K562 (cell line): ENCODE results near the gene TMEM45A. TPM values are rescaled to one million over a fixed set of nuclear protein-coding genes. Genes with fewer than 3 reads are reported as not detected.

Source experiments
- BCLAF1 ChIP-seq, 2 experiments: fragments of 450-650 bp in 1 of 2; IDR thresholded peaks; 2 replicates each; pipeline ENCODE4 v1.6.1; 2011 to 2017; ENCODE audit warnings: low read depth in 2 of 2, antibody characterized with exemption in 1 of 2, borderline replicate concordance in 1 of 2, low read length in 1 of 2, mild to moderate bottlenecking in 1 of 2, mixed read lengths in 1 of 2; ENCODE audit not compliant: control insufficient read depth in 1 of 2
- DDX20 ChIP-seq: fragments of 450-650 bp; IDR thresholded peaks from 2 replicates; pipeline ENCODE4 v1.6.1; 2016; ENCODE audit warnings: missing genetic modification characterization, low read depth, mild to moderate bottlenecking, missing compliant biosample characterization, moderate library complexity
- EGR1 ChIP-seq: fragments of 450-650 bp; conservative IDR thresholded peaks from 2 replicates; pipeline ENCODE4 v1.6.1; 2017; ENCODE audit warnings: mild to moderate bottlenecking
- ELF1 ChIP-seq: fragments of 200-800 bp; sonication (Bioruptor generic); IDR thresholded peaks from 2 replicates; pipeline ENCODE4 v1.6.1; 2016; ENCODE audit warnings: missing genetic modification characterization, missing compliant biosample characterization
- ELK3 ChIP-seq: fragments of 450-650 bp; formaldehyde crosslinking; IDR thresholded peaks from 2 replicates; pipeline ENCODE4 v1.4.0; 2020; ENCODE audit warnings: mild to moderate bottlenecking
- EWSR1 ChIP-seq: fragments of 450-650 bp; IDR thresholded peaks from 2 replicates; pipeline ENCODE4 v1.6.1; 2018; ENCODE audit warnings: borderline replicate concordance, mild to moderate bottlenecking, low read depth, moderate library complexity; ENCODE audit not compliant: partially characterized antibody
- IRF9 ChIP-seq: fragments of 450-650 bp; IDR thresholded peaks from 2 replicates; pipeline ENCODE4 v1.6.1; 2016; ENCODE audit warnings: missing biosample characterization, missing genetic modification characterization
- MBD2 ChIP-seq: sonication (generic); IDR thresholded peaks from 2 replicates; pipeline ENCODE4 v1.6.1; 2016; ENCODE audit warnings: low read depth, borderline replicate concordance
- MCM7 ChIP-seq, 2 experiments: fragments of 450-650 bp; IDR thresholded peaks; 2 replicates each; pipeline ENCODE4 v1.6.1; 2016 to 2018
- MYC ChIP-seq, 2 experiments: fragments of 250-450 bp in 1 of 2; sonication (Bioruptor Pico) in 1 of 2; IDR thresholded peaks; 2 replicates each; pipeline versions ENCODE4 v1.5.1 to v1.6.1; 2012 to 2021; ENCODE audit warnings: low read depth in 2 of 2, borderline replicate concordance in 1 of 2, improper control_type of control experiment in 1 of 2, low read length in 1 of 2, mild to moderate bottlenecking in 1 of 2, moderate library complexity in 1 of 2
- NELFE ChIP-seq: IDR thresholded peaks from 2 replicates; pipeline ENCODE4 v1.6.1; 2011; ENCODE audit warnings: mild to moderate bottlenecking; ENCODE audit not compliant: insufficient read depth, insufficient read length
- SMAD4 ChIP-seq: fragments of 250-450 bp; sonication (Bioruptor Pico); conservative IDR thresholded peaks from 2 replicates; pipeline ENCODE4 v1.8.0; 2021; ENCODE audit warnings: inconsistent platforms, mild to moderate bottlenecking, moderate library complexity
- ZBED1 ChIP-seq: IDR thresholded peaks from 2 replicates; pipeline ENCODE4 v1.6.1; 2014
- ZBTB17 ChIP-seq: fragments of 450-650 bp; formaldehyde crosslinking; IDR thresholded peaks from 2 replicates; pipeline ENCODE4 v1.4.0; 2020; ENCODE audit warnings: mild to moderate bottlenecking
- ZKSCAN8 ChIP-seq: fragments of 200-800 bp; sonication (Bioruptor generic); IDR thresholded peaks from 2 replicates; pipeline ENCODE4 v1.6.1; 2016; ENCODE audit warnings: missing genetic modification characterization, missing compliant biosample characterization
- ZNF239 ChIP-seq: fragments of 250-450 bp; sonication (Bioruptor Pico); IDR thresholded peaks from 2 replicates; pipeline ENCODE4 v1.4.0; 2020; ENCODE audit warnings: mild to moderate bottlenecking
- ZNF311 ChIP-seq: fragments of 250-450 bp; sonication (Bioruptor Pico); IDR thresholded peaks from 2 replicates; pipeline ENCODE4 v1.4.0; 2020; ENCODE audit warnings: mild to moderate bottlenecking, moderate library complexity
- polyA plus RNA-seq, 8 experiments: library from polyadenylated mRNA; depleted of rRNA in 4 of 8; stranded (reverse) in 5 of 8; unstranded in 3 of 8; fragments of >200 nt; fragmentation: Nextera tagmentation in 2 of 8; fragmentation: Illumina TruSeq in 1 of 8; extraction: Ambion mirVana in 2 of 8; extraction: Trizol in 1 of 8; gene quantifications; 2 replicates each; pipeline versions ENCODE4 v1.2.1 to v1.2.3, GENCODE V29; 2011 to 2014; ENCODE audit warnings: inconsistent platforms in 1 of 8, missing spikeins in 1 of 8
- total RNA-seq, 7 experiments: library from RNA; depleted of rRNA in 6 of 7; stranded (reverse); fragments of >200 nt in 6 of 7; fragmentation: Illumina TruSeq in 2 of 7; extraction: Trizol in 2 of 7; gene quantifications; 2 replicates each; pipeline versions ENCODE4 v1.2.1 to v1.2.3, GENCODE V29; 2011 to 2021; ENCODE audit warnings: low replicate concordance in 1 of 7
- TF ChIP-seq, protein P1 (sequence below): fragments of 250-450 bp; sonication (Bioruptor Pico); IDR thresholded peaks from 2 replicates; pipeline ENCODE4 v1.4.0; 2020; ENCODE audit warnings: borderline replicate concordance

The TMEM45A gene
- total and polyA plus RNA-seq, 9 of the 15 experiments (the other 6 are each of a cell fraction or from before 2014, with no cell fraction given), result 0.41 to 4.1 (median 0.95) TPM

DNA sequence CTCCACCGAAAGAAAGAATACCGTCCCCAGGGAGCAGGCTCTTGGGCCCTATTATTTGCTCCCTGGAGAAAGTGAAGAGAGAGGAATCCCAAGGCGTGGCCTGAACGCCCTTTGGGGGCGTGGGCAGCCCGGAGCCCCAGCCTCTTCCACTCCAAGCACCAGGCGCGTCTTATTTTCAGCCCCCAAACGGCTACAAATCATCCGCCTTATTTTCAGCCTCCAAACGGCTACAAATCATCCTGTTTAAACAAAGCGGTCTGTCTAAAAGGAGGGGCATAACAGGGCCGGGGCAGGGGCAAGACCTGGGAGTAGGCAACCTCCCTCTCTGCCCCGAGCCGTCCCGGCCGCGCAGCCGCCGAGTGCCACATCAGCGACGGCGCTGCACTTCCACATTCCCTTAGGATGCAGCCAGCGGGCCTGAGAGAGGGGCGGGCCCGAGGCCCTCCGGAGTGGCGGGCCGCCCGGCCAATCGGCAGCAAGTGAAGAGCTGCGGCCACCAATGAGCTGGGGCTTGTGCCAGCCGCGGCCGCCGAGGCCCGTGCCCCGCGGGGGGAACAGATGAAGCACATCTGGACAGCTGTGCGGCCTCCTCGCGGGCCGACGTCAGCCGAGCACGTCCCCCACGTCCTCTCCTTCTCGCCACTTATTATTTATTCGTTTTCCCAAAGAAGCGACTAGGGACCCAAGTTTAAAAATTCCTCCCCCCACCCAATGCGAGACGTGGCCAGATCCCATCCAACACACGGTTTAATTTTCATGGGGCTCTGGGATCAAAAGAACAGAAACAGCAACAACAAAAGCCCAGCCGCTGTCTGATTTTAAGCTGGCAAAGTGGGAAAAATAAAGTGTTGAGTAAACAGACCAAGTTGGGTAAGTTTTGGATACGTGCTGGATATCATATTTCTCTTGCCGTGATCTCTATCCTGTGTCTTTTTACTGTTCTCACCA lies at the start of gene TMEM45A (continued):
- TF ChIP-seq ZKSCAN8 (CRISPR knock-in tag), result no peak
- no peak for TF ChIP-seq ZNF311 (CRISPR knock-in tag)
- no peak for TF ChIP-seq ZBED1
- TF ChIP-seq, protein P1, sequence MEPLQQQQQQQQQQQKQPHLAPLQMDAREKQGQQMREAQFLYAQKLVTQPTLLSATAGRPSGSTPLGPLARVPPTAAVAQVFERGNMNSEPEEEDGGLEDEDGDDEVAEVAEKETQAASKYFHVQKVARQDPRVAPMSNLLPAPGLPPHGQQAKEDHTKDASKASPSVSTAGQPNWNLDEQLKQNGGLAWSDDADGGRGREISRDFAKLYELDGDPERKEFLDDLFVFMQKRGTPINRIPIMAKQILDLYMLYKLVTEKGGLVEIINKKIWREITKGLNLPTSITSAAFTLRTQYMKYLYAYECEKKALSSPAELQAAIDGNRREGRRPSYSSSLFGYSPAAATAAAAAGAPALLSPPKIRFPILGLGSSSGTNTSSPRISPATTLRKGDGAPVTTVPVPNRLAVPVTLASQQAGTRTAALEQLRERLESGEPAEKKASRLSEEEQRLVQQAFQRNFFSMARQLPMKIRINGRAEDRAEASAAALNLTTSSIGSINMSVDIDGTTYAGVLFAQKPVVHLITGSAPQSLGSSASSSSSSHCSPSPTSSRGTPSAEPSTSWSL, result no peak
- no peak for TF ChIP-seq ELK3 (CRISPR knock-in tag)
- TF ChIP-seq ZBTB17 (CRISPR knock-in tag), result no peak
- TF ChIP-seq DDX20, result no peak
- TF ChIP-seq EWSR1, result no peak
- 0 out of 2 replicates have a peak, but pooled peaks have one; percentile 9 for TF ChIP-seq SMAD4 (CRISPR knock-in tag)
- no peak for TF ChIP-seq MCM7 (IDR thresholded peaks at IDR 0.05)
- no peak for TF ChIP-seq MYC (IDR thresholded peaks at IDR 0.05; ENCODE audit: low read depth, low read length)
- TF ChIP-seq MYC (CRISPR knock-in tag; IDR thresholded peaks at IDR 0.05; ENCODE audit: borderline replicate concordance, low read depth), result no peak
- peak; percentile 92 for TF ChIP-seq MBD2
- TF ChIP-seq BCLAF1 (IDR thresholded peaks at IDR 0.05; ENCODE audit: borderline replicate concordance in 1 of 2, control insufficient read depth in 1 of 2, low read depth in 2 of 2, low read length in 1 of 2), result no peak
- no peak for TF ChIP-seq ZNF239 (CRISPR knock-in tag)
- no peak for TF ChIP-seq IRF9 (tag)
- TF ChIP-seq NELFE, result no peak
- no peak for TF ChIP-seq ELF1 (tag)
- no peak for TF ChIP-seq EGR1
